ENCODE measurements around the gene RIMS4. TPM values are rescaled to one million over a fixed set of nuclear protein-coding genes. Genes with fewer than 3 reads are reported as not detected.

The RIMS4 gene
- total and polyA plus RNA-seq, 2 of the 8 experiments (the other 6 are each of a cell fraction or from before 2014, with no cell fraction given): 13.3 to 44.2 TPM

DNA sequence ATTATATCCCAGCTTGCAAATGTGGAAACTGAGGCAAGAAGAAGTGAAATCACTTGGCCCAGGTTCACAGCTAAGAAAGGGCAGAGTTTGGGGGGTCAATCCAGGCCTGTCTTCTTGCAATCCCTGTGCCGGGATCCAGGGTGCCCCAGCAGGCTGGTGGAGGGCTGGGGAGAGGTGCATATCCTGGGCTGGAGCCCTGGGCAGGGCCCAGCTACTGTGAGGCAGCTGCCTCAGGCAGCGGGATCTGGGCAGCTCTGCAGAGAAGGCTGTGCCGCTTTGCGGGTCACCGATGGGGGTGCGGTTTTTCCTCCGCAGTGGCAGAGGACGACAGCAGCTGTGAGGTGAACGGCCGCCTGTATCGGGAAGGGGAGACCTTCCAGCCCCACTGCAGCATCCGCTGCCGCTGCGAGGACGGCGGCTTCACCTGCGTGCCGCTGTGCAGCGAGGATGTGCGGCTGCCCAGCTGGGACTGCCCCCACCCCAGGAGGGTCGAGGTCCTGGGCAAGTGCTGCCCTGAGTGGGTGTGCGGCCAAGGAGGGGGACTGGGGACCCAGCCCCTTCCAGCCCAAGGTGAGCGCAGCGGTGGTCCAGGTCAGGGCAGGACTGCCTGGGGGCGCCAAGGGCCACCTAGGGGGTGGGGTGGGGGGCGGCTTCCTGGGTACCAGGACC lies 85.8 kb downstream of the RIMS4 start:
- TF ChIP-seq BCL11A (IDR thresholded peaks at IDR 0.05; ENCODE audit: low read depth in 2 of 2, low read length in 2 of 2) (no peak), CREB1 (IDR thresholded peaks at IDR 0.05) (no peak), SP1 (IDR thresholded peaks at IDR 0.05; ENCODE audit: low read depth, low read length) (no peak), NANOG (IDR thresholded peaks at IDR 0.05; ENCODE audit: insufficient read depth, low read depth, low read length, poor library complexity, severe bottlenecking) (no peak), BACH1 (IDR thresholded peaks at IDR 0.05; ENCODE audit: low read length) (no peak), GABPA (IDR thresholded peaks at IDR 0.05; ENCODE audit: borderline replicate concordance, insufficient read depth, low read length) (no peak), FOSL1 (IDR thresholded peaks at IDR 0.05; ENCODE audit: insufficient read depth, low read depth, low read length) (no peak)
- TF ChIP-seq, protein P1, sequence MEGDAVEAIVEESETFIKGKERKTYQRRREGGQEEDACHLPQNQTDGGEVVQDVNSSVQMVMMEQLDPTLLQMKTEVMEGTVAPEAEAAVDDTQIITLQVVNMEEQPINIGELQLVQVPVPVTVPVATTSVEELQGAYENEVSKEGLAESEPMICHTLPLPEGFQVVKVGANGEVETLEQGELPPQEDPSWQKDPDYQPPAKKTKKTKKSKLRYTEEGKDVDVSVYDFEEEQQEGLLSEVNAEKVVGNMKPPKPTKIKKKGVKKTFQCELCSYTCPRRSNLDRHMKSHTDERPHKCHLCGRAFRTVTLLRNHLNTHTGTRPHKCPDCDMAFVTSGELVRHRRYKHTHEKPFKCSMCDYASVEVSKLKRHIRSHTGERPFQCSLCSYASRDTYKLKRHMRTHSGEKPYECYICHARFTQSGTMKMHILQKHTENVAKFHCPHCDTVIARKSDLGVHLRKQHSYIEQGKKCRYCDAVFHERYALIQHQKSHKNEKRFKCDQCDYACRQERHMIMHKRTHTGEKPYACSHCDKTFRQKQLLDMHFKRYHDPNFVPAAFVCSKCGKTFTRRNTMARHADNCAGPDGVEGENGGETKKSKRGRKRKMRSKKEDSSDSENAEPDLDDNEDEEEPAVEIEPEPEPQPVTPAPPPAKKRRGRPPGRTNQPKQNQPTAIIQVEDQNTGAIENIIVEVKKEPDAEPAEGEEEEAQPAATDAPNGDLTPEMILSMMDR (IDR thresholded peaks at IDR 0.05; ENCODE audit: control extremely low read depth in 1 of 3, insufficient read depth in 1 of 3, low read depth in 1 of 3, low read length in 3 of 3): no peak
- FAIRE-seq (no peak), DNase-seq (ENCODE audit: low read depth in 1 of 2, low spot score in 2 of 2) (no peak)
- Histone ChIP-seq H2BK15ac (ENCODE audit: low read length) (no peak overlapping the region), H2BK5ac (ENCODE audit: low read depth, low read length) (no peak overlapping the region), H3K27me3 (replicated peaks in 1 of 4; ENCODE audit: control insufficient read depth in 3 of 4, extremely low read depth in 1 of 4, insufficient read depth in 3 of 4, low read length in 3 of 4) (no peaks in the 10 kb centered on the region), H4K5ac (ENCODE audit: insufficient read length, low read depth, low read length) (no peak overlapping the region), H3K36me3 (ENCODE audit: control insufficient read depth in 2 of 4, insufficient read depth in 4 of 4, low read length in 3 of 4) (no peaks in the 10 kb centered on the region), H3K23me2 (ENCODE audit: low read depth, low read length) (no peaks in the 10 kb centered on the region), H3K23ac (ENCODE audit: insufficient read length) (no peak overlapping the region), H3K79me2 (ENCODE audit: control insufficient read depth in 1 of 2, insufficient read depth in 2 of 2, low read length in 2 of 2) (no peaks in the 10 kb centered on the region), H3K4me1 (replicated peaks in 1 of 4; ENCODE audit: control insufficient read depth in 3 of 4, insufficient read depth in 4 of 4, low read length in 3 of 4) (peaks cover 7 to 15% (median 11%) of the 10 kb centered on the region in 4 experiments), H3K79me1 (ENCODE audit: low read depth, low read length) (no peaks in the 10 kb centered on the region), H2BK120ac (replicated peaks; ENCODE audit: low read depth, low read length) (no peak overlapping the region), H3K9ac (replicated peaks in 1 of 4; ENCODE audit: extremely low read depth in 1 of 4, low read depth in 3 of 4, low read length in 3 of 4) (no peak overlapping the region), H3K4me3 (ENCODE audit: extremely low read depth in 1 of 4, insufficient read depth in 2 of 4, low read depth in 3 of 4, low read length in 4 of 4) (no peak overlapping the region), H3K9me3 (ENCODE audit: insufficient read depth in 2 of 2, low read depth in 1 of 2, low read length in 1 of 2) (no peaks in the 10 kb centered on the region), H4K91ac (replicated peaks; ENCODE audit: insufficient read length, low read length) (no peak overlapping the region), H3K27ac (ENCODE audit: low read depth, low read length) (no peak overlapping the region), H4K8ac (ENCODE audit: extremely low read depth, insufficient read depth, low read length) (no peak overlapping the region; the same call in 1 of the 2 replicates), H2AFZ (ENCODE audit: low read length) (no peak overlapping the region), H3K56ac (replicated peaks; ENCODE audit: insufficient read length, low read depth, low read length) (no peak overlapping the region), H3K4me2 (ENCODE audit: insufficient read depth in 1 of 2, low read depth in 2 of 2, low read length in 2 of 2) (no peak overlapping the region), H2AK5ac (ENCODE audit: low read depth, low read length) (no peak overlapping the region), H3K18ac (ENCODE audit: extremely low read depth, low read length) (no peak overlapping the region), H3K14ac (ENCODE audit: insufficient read length) (no peak overlapping the region), H4K20me1 (replicated peaks in 1 of 2; ENCODE audit: control insufficient read depth in 1 of 2, insufficient read depth in 2 of 2, low read length in 2 of 2) (no peaks in the 10 kb centered on the region), H2BK20ac (ENCODE audit: low read length) (no peak overlapping the region), H3K4ac (replicated peaks; ENCODE audit: insufficient read length, low read depth, low read length) (no peak overlapping the region), H2BK12ac (ENCODE audit: low read depth, low read length) (no peak overlapping the region)
- CTCF ChIA-PET (ENCODE audit: partially characterized antibody): interaction anchor here (0.6 to 20.4 kb wide), 7 partner anchors 9 to 40 kb away, joined by 3 to 180 read pairs (median 3); no protein-coding TSS in a partner anchor
- POLR2A ChIA-PET (ENCODE audit: partially characterized antibody): interaction anchor here (0.6 kb wide), 1 partner anchor 114 kb away, joined by 3 read pairs; no protein-coding TSS in a partner anchor
- 91% methylated on average over 17 of the region's 26 CpGs; no CpG with 5 or more reads in 1 of the 2 experiments for WGBS, 2 experiments (ENCODE audit: extremely low coverage in 1 of 2, insufficient coverage in 1 of 2, insufficient read length in 1 of 2, insufficient replicate concordance in 2 of 2, low coverage in 1 of 2, low lambda C conversion rate in 2 of 2, missing lambda C conversion rate in 1 of 2)

Measured in H1 (cell line).